HepG2 (cell line): ENCODE results near the gene IGFL2. TPM values are rescaled to one million over a fixed set of nuclear protein-coding genes. Genes with fewer than 3 reads are reported as not detected.

Source experiments
- ATAC-seq: fragments of 200-7000 bp; cut with Tn5 transposase; 3 replicates; pipeline ENCODE4 v1.9.1; 2020; ENCODE audit warnings: mild to moderate bottlenecking, moderate library complexity
- BruUV-seq: library from RNA; stranded (reverse); fragments of 400-500 nt; replicated peaks from 2 replicates; lab custom pipeline; 2021; lab: Mats Ljungman, UMichigan
- CTCF ChIA-PET: fragments of 300-600 bp; formaldehyde crosslinking; extraction: SDS; loops from one replicate; lab custom pipeline; 2021; ENCODE audit warnings: low total read pairs, inconsistent platforms, low intra/inter-chr PET ratio; lab: Yijun Ruan, JAX
- POLR2A ChIA-PET: fragments of 350-600 bp; sonication (Branson Sonifier 250); formaldehyde crosslinking; loops from one replicate; lab custom pipeline; 2020; ENCODE audit warnings: antibody characterized with exemption, inconsistent platforms; lab: Yijun Ruan, JAX
- DNase-seq: peaks from one replicate; pipeline ENCODE4 v3.0.0-alpha.2; 2015; ENCODE audit warnings: low spot score
- FAIRE-seq: peaks from 3 replicates; lab custom pipeline; 2011; peaks lifted over from hg19 to GRCh38; lab: Jason Lieb, UNC
- H2AFZ ChIP-seq: one replicate; pipeline ENCODE4 v1.6.1; 2011; ENCODE audit warnings: low read length, inconsistent platforms
- H3K27ac ChIP-seq: fragments of 300-600 bp; 3 replicates; pipeline ENCODE4 v1.8.0; 2011; ENCODE audit warnings: mixed run types, mild to moderate bottlenecking, mixed read lengths, low read length, inconsistent platforms; ENCODE audit not compliant: insufficient read depth; ENCODE audit errors: extremely low read length
- H3K27me3 ChIP-seq, 2 experiments: fragments of 200-600 bp in 1 of 2; 2 replicates in 1 of 2; 3 replicates in 1 of 2; pipeline versions ENCODE4 v1.6.0 to v1.8.0; 2011; ENCODE audit warnings: low read length in 2 of 2, mild to moderate bottlenecking in 2 of 2, moderate library complexity in 2 of 2, inconsistent platforms in 1 of 2; ENCODE audit not compliant: insufficient read depth in 2 of 2, control insufficient read depth in 1 of 2
- H3K36me3 ChIP-seq, 2 experiments: fragments of 200-600 bp in 1 of 2; replicated peaks in 1 of 2; 2 replicates in 1 of 2; 3 replicates in 1 of 2; pipeline versions ENCODE4 v1.5.1 to v1.8.0; 2011; ENCODE audit warnings: low read length in 2 of 2, inconsistent platforms in 1 of 2; ENCODE audit not compliant: insufficient read depth in 2 of 2, control insufficient read depth in 1 of 2
- H3K4me1 ChIP-seq: 2 replicates; pipeline ENCODE4 v1.5.1; 2012; ENCODE audit warnings: low read length, inconsistent platforms; ENCODE audit not compliant: insufficient read depth
- H3K4me2 ChIP-seq: 2 replicates; pipeline ENCODE4 v1.6.0; 2011; ENCODE audit warnings: low read depth, low read length, inconsistent platforms
- H3K4me3 ChIP-seq, 3 experiments: fragments of 200-600 bp in 1 of 3; sonication (generic), shearing (Covaris generic) in 1 of 3; replicated peaks in 1 of 3; 2 replicates each; pipeline ENCODE4 v1.5.1; 2011 to 2016; ENCODE audit warnings: low read length in 3 of 3, inconsistent platforms in 2 of 3, low read depth in 2 of 3, mild to moderate bottlenecking in 2 of 3, control low read depth in 1 of 3, mixed read lengths in 1 of 3; ENCODE audit not compliant: insufficient read depth in 1 of 3
- H3K79me2 ChIP-seq: one replicate; pipeline ENCODE4 v1.6.1; 2011; ENCODE audit warnings: low read length, inconsistent platforms; ENCODE audit not compliant: insufficient read depth
- H3K9ac ChIP-seq: 2 replicates; pipeline ENCODE4 v1.6.0; 2011; ENCODE audit warnings: mild to moderate bottlenecking, low read depth, low read length, inconsistent platforms; ENCODE audit not compliant: insufficient read depth
- H3K9me3 ChIP-seq: 2 replicates; pipeline ENCODE4 v1.5.1; 2012; ENCODE audit warnings: mild to moderate bottlenecking, low read length
- H4K20me1 ChIP-seq: 2 replicates; pipeline ENCODE4 v1.6.0; 2011; ENCODE audit warnings: inconsistent platforms, mild to moderate bottlenecking, low read length, moderate library complexity; ENCODE audit not compliant: insufficient read depth
- CREB1 ChIP-seq, 2 experiments: fragments of 450-650 bp in 1 of 2; IDR thresholded peaks; 2 replicates each; pipeline ENCODE4 v1.6.1; 2016 to 2017; ENCODE audit warnings: control low read depth in 1 of 2, mild to moderate bottlenecking in 1 of 2, missing compliant biosample characterization in 1 of 2, missing genetic modification characterization in 1 of 2
- KDM5A ChIP-seq: fragments of 200-600 bp; sonication (generic); IDR thresholded peaks from 2 replicates; pipeline ENCODE4 v1.7.0; 2018; ENCODE audit warnings: antibody characterized with exemption, mild to moderate bottlenecking, low read length, borderline replicate concordance
- PHF5A ChIP-seq: IDR thresholded peaks from one replicate; pipeline ENCODE4 v1.6.1; 2018; ENCODE audit warnings: low read depth, missing genetic modification reagents; ENCODE audit not compliant: unreplicated experiment
- SETDB1 ChIP-seq: sonication (generic); formaldehyde crosslinking; IDR thresholded peaks from 2 replicates; pipeline ENCODE4 v1.5.1; 2020; ENCODE audit warnings: missing genetic modification reagents, mild to moderate bottlenecking, borderline replicate concordance
- SIN3B ChIP-seq: fragments of 150-350 bp; IDR thresholded peaks from 2 replicates; pipeline ENCODE4 v1.6.1; 2014; ENCODE audit warnings: low read length
- ZNF530 ChIP-seq: sonication (generic); formaldehyde crosslinking; IDR thresholded peaks from 2 replicates; pipeline ENCODE4 v1.5.0; 2020; ENCODE audit warnings: low read depth, mild to moderate bottlenecking, missing genetic modification reagents
- ZNF720 ChIP-seq: sonication (generic); formaldehyde crosslinking; IDR thresholded peaks from 2 replicates; pipeline ENCODE4 v1.4.0; 2020; ENCODE audit warnings: missing genetic modification reagents
- WGBS: methylation state at CpG from one replicate; pipeline ENCODE4 v1.1.6; 2017; ENCODE audit warnings: low lambda C conversion rate; 5-methylcytosine and 5-hydroxymethylcytosine counted together
- in situ Hi-C: cut with HindIII; loops from 2 replicates; pipeline ENCODE4 v1.10.0; 2017; ENCODE audit warnings: low pct_unique_long_range_greater_than_20kb; ENCODE audit not compliant: extremely low pct_ligation_motif_present
- intact Hi-C: fragments of 100-400 bp; cut with micrococcal nuclease; formaldehyde crosslinking; loops from one replicate; pipeline ENCODE4 v1.10.0; 2022; ENCODE audit not compliant: unreplicated experiment
- polyA plus RNA-seq, 8 experiments: library from polyadenylated mRNA; depleted of rRNA in 3 of 8; stranded (reverse) in 7 of 8; unstranded in 1 of 8; fragments of >200 nt; fragmentation: Illumina TruSeq in 4 of 8; extraction: Trizol in 4 of 8; gene quantifications; 2 replicates each; pipeline versions ENCODE4 v1.2.1 to v1.2.3, GENCODE V29; 2011 to 2016; ENCODE audit warnings: low read depth in 4 of 8, missing spikeins in 1 of 8, mixed read lengths in 1 of 8; ENCODE audit not compliant: insufficient read depth in 1 of 8
- total RNA-seq, 5 experiments: library from RNA; depleted of rRNA; stranded (reverse); fragments of >200 nt; fragmentation: Illumina TruSeq; extraction: Trizol; gene quantifications; 2 replicates each; pipeline ENCODE4 v1.2.3, GENCODE V29; 2016; ENCODE audit warnings: low read depth in 1 of 5
- TF ChIP-seq, protein P1 (sequence below): fragments of 450-650 bp; IDR thresholded peaks from 2 replicates; pipeline ENCODE4 v1.6.1; 2016

IGFL2 gene
- total and polyA plus RNA-seq, 2 of the 13 experiments (the other 11 are each of a cell fraction or from before 2014, with no cell fraction given), result not detected

DNA sequence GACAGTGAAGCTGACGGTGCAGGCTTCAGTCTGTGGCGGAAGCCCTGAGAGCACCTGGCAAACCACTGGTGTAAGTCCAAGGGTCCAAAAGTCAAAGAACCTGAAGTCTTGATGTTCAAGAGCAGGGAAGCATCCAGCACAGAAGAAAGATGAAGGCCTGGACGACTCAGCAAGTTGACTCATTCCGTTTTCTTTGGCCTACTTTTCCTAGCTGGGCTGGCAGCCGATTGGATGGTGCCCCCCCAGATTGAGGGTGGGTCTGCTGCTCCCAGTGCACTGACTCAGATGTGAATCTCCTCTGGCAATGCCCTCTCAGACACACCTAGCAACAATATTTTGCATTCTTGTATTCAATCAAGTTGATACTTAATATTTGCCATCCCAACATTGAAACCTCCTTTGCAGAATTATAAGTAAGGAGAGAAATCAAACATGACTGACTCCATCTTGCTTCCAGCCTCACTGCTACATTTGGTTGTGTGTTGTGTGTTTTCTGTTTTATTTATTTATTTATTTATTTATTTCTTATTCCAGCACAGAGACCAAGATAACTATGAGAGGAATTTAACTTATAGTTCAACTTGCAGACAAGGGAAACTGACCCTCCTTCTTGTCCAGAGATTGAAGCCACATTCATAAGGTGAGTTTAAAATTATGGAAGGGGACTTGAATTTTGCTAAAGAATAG lies 32.8 kb downstream of the IGFL2 start (continued):
- TF ChIP-seq PHF5A (no peak), KDM5A (no peak)

DNA sequence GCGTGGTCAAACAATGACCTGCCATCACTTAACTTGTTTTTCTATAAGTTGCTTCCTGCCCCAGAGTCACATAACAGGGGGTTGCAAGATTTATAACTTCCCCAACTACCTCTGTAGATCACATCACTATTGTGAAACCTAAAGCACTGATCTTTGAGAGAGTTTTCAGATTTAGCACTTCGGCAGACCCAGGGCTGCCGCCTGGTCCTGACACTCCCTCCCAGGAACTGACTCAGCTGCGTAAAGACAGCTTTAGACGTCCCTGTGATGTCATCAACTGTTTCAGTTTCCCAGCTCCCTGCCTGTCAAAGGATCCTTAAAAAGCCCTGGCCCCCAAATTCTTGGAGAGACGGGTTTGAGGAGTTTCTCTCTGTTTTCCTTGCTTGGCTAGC lies 33.3 kb downstream of the IGFL2 start:
- no peak overlapping the region for H3K27ac ChIP-seq
- CTCF ChIA-PET, result no interaction called here

DNA sequence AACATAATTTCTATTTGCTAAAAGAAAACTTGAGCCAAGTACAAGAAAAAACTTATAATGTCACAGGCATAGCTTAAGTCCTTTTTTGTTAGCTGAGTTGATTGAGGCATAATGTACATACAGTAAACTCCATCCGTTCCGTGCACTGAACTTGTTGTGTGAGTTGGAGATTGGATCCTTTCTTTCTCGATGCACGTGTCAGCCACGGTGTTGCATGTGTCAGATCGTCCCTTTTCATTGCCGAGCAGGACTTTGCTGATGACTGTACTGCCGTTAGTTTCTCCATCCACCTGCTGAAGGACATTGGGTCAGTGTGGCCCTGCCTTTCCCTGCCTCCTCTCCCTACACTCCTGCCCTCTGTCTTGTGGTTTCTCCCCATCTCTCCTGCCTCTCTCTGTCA lies 34.4 kb downstream of the IGFL2 start:
- TF ChIP-seq, protein P1, sequence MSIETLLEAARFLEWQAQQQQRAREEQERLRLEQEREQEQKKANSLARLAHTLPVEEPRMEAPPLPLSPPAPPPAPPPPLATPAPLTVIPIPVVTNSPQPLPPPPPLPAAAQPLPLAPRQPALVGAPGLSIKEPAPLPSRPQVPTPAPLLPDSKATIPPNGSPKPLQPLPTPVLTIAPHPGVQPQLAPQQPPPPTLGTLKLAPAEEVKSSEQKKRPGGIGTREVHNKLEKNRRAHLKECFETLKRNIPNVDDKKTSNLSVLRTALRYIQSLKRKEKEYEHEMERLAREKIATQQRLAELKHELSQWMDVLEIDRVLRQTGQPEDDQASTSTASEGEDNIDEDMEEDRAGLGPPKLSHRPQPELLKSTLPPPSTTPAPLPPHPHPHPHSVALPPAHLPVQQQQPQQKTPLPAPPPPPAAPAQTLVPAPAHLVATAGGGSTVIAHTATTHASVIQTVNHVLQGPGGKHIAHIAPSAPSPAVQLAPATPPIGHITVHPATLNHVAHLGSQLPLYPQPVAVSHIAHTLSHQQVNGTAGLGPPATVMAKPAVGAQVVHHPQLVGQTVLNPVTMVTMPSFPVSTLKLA, result peak; percentile 97
- no peak for TF ChIP-seq SIN3B
- TF ChIP-seq, all 625 proteins: peak for 1
- no peak for FAIRE-seq
- Histone ChIP-seq H3K4me3 (no peak overlapping the region), H3K4me1 (no peaks in the 10 kb centered on the region), H3K36me3 (no peaks in the 10 kb centered on the region), H3K27me3 (peaks cover 0 to 23% of the 10 kb centered on the region in 2 experiments; a peak in 3 of 5 replicates), H4K20me1 (no peaks in the 10 kb centered on the region), H2AFZ (no peak overlapping the region), H3K4me2 (no peak overlapping the region), H3K27ac (no peak overlapping the region), H3K9ac (no peak overlapping the region), H3K79me2 (no peaks in the 10 kb centered on the region), H3K9me3 (no peaks in the 10 kb centered on the region)
- CTCF ChIA-PET, result no interaction called here
- no peak for DNase-seq
- in situ Hi-C loops (no loop called here), intact Hi-C loops (loop anchor here (10.0 kb wide), 1 partner anchor 82 kb away; no protein-coding TSS in a partner anchor)
- no peak for ATAC-seq
- BruUV-seq, result no TSS peak
- POLR2A ChIA-PET, result no interaction called here
- 20% methylated on average over 8 of the region's 8 CpGs for WGBS

More for the DNA sequence above, 33.3 kb downstream of the IGFL2 start:
- no TSS peak for BruUV-seq
- ATAC-seq (no peak), DNase-seq (no peak), FAIRE-seq (no peak)
- no peak overlapping the region for H3K4me2 ChIP-seq
- peaks cover 0 to 13% of the 10 kb centered on the region in 2 experiments; a peak in 3 of 5 replicates for H3K27me3 ChIP-seq
- H3K4me3 ChIP-seq, result no peak overlapping the region
- no peak overlapping the region for H3K9ac ChIP-seq
- 53% methylated on average over 6 of the region's 6 CpGs for WGBS
- H3K79me2 ChIP-seq, result no peaks in the 10 kb centered on the region
- no peaks in the 10 kb centered on the region for H3K36me3 ChIP-seq
- in situ Hi-C loops, result no loop called here
- no peaks in the 10 kb centered on the region for H4K20me1 ChIP-seq
- no peaks in the 10 kb centered on the region for H3K9me3 ChIP-seq
- H3K4me1 ChIP-seq, result no peaks in the 10 kb centered on the region
- H2AFZ ChIP-seq, result no peak overlapping the region
- intact Hi-C loops, result loop anchor here (10.0 kb wide), 1 partner anchor 83 kb away; no protein-coding TSS in a partner anchor
- POLR2A ChIA-PET, result no interaction called here
- TF ChIP-seq ZNF530 (CRISPR knock-in tag) (no peak), ZNF720 (CRISPR knock-in tag) (no peak), SETDB1 (CRISPR knock-in tag) (no peak), CREB1 (IDR thresholded peaks at IDR 0.05) (0 out of 2 replicates have a peak, but pooled peaks have one; percentile 27), CREB1 (CRISPR knock-in tag; IDR thresholded peaks at IDR 0.05) (no peak)
